Breast epithelium (tissue), 4 donors: ENCODE data around the gene FLCN. TPM values are rescaled to one million over a fixed set of nuclear protein-coding genes. Genes with fewer than 3 reads are reported as not detected.
"Not testable (repeated sequence)": the region's sequence is repeated elsewhere in the genome, so short reads cannot be mapped to it uniquely, and the experiment has no call there.

ENCODE experiments used
- DNase-seq, 2 donors: peaks; one replicate each; pipeline ENCODE4 v3.0.0-alpha.2; 2019; ENCODE audit warnings: low spot score in 2 of 2
- H3K27ac ChIP-seq, 2 donors: fragments of 200-600 bp; sonication (generic) in 1 of 2; one replicate each; pipeline ENCODE4 v1.5.1; 2016 to 2019; ENCODE audit warnings: mild to moderate bottlenecking in 1 of 2
- H3K27me3 ChIP-seq, 2 donors: fragments of 200-600 bp; sonication (generic) in 1 of 2; one replicate each; pipeline versions ENCODE4 v1.5.1 to v1.6.0; 2017 to 2019; ENCODE audit warnings: control low read depth in 1 of 2, mild to moderate bottlenecking in 1 of 2
- H3K36me3 ChIP-seq: fragments of 200-600 bp; one replicate; pipeline ENCODE4 v1.5.1; 2019
- H3K4me1 ChIP-seq, 2 donors: fragments of 200-600 bp; sonication (generic); one replicate each; pipeline ENCODE4 v1.5.1; 2016 to 2019; ENCODE audit warnings: control low read depth in 1 of 2
- H3K4me3 ChIP-seq, 3 donors: fragments of 200-600 bp; sonication (generic); 1 replicate in 2 of 3; 2 replicates in 1 of 3; pipeline ENCODE4 v1.5.1; 2016 to 2019; ENCODE audit warnings: mild to moderate bottlenecking in 3 of 3, moderate library complexity in 2 of 3
- H3K9me3 ChIP-seq, 2 donors: fragments of 200-600 bp; sonication (generic) in 1 of 2; one replicate each; pipeline ENCODE4 v1.5.1; 2016 to 2019; ENCODE audit warnings: control low read depth in 1 of 2
- POLR2A ChIP-seq: fragments of 450-650 bp; IDR thresholded peaks from one replicate; pipeline ENCODE4 v1.6.1; 2016; ENCODE audit warnings: antibody characterized with exemption, mild to moderate bottlenecking, moderate library complexity
- POLR2AphosphoS5 ChIP-seq, 3 donors: sonication (generic); formaldehyde crosslinking; IDR thresholded peaks; one replicate each; pipeline ENCODE4 v1.6.1; 2017; ENCODE audit warnings: antibody characterized with exemption in 3 of 3
- intact Hi-C: fragments of 100-400 bp; cut with DNase I; formaldehyde crosslinking; loops from one replicate; pipeline ENCODE4 v1.15.1; 2023; ENCODE audit warnings: low total_unique reads
- total RNA-seq, 3 donors: library from RNA; depleted of rRNA; stranded (reverse); fragments of >200 nt; gene quantifications; one replicate each; pipeline ENCODE4 v1.1.0, GENCODE V29; 2016
- TF ChIP-seq, protein P1 (sequence below), 3 donors: fragments of 450-650 bp; IDR thresholded peaks; one replicate each; pipeline ENCODE4 v1.5.1; 2016 to 2017; ENCODE audit warnings: antibody characterized with exemption in 3 of 3, mild to moderate bottlenecking in 3 of 3, moderate library complexity in 3 of 3

Gene FLCN
- total RNA-seq, 3 donors from 2014 or later, result 39.7 to 61.1 (median 57.0) TPM

DNA sequence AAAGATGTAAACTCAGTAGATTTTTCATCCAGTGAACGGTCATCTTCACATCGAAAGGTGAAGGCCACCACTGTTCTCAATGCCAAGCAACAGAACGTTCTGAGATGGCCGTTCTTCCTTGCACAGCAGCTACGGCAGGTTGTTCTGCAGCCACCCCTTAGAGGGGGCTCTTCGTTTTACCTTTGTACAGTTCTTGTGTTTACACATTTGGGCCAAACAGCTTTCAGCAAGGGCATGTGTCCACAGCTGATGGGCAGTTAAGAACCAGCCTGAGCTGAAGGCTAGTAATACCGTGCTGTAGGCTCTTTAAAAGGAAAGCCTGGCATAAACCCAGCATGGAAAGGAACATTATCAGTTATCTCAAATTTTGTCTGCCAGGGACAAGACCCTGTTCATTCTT lies 46.8 kb downstream of the FLCN start:
- no peaks in the 10 kb centered on the region for H3K36me3 ChIP-seq
- no peaks in the 10 kb centered on the region for H3K9me3 ChIP-seq
- no peak for TF ChIP-seq POLR2AphosphoS5 (IDR thresholded peaks at IDR 0.05)
- TF ChIP-seq, protein P1, sequence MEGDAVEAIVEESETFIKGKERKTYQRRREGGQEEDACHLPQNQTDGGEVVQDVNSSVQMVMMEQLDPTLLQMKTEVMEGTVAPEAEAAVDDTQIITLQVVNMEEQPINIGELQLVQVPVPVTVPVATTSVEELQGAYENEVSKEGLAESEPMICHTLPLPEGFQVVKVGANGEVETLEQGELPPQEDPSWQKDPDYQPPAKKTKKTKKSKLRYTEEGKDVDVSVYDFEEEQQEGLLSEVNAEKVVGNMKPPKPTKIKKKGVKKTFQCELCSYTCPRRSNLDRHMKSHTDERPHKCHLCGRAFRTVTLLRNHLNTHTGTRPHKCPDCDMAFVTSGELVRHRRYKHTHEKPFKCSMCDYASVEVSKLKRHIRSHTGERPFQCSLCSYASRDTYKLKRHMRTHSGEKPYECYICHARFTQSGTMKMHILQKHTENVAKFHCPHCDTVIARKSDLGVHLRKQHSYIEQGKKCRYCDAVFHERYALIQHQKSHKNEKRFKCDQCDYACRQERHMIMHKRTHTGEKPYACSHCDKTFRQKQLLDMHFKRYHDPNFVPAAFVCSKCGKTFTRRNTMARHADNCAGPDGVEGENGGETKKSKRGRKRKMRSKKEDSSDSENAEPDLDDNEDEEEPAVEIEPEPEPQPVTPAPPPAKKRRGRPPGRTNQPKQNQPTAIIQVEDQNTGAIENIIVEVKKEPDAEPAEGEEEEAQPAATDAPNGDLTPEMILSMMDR (IDR thresholded peaks at IDR 0.05), result no peak
- no peak for TF ChIP-seq POLR2A
- peaks cover 0 to 7% of the 10 kb centered on the region in 2 donors for H3K4me1 ChIP-seq
- no peak overlapping the region for H3K4me3 ChIP-seq
- intact Hi-C loops, result no loop called here
- H3K27ac ChIP-seq, result peak overlapping the region in 1 of 2 donors; percentile 3
- DNase-seq, result no peak
- H3K27me3 ChIP-seq, result no peaks in the 10 kb centered on the region

DNA sequence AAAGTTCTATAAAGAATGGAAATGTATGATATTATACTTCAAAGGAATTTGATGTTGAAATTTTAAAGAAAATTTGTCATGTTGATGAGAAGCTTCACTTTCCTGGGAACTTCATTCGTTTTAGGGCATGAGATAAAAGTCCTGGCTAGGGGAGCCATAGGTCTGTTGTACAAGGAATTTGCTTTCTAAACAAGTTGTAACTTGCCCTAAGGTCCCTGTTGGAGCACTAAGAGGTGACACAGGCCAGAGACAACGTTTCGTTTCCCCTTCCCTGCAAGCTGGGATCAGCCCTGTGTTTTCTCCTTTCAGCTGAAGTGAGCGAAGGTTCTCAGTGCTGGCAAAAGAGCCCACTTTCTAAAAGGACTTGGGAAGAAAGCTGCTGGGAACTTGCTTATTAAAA lies 47.4 kb downstream of the FLCN start:
- H3K27ac ChIP-seq, result no peak overlapping the region
- intact Hi-C loops, result no loop called here
- no peaks in the 10 kb centered on the region for H3K9me3 ChIP-seq
- no peaks in the 10 kb centered on the region for H3K27me3 ChIP-seq
- no peak overlapping the region for H3K4me3 ChIP-seq
- peaks cover 0 to 7% of the 10 kb centered on the region in 2 donors for H3K4me1 ChIP-seq
- H3K36me3 ChIP-seq, result no peaks in the 10 kb centered on the region
- TF ChIP-seq, protein P1 (IDR thresholded peaks at IDR 0.05), result no peak
- TF ChIP-seq POLR2A (no peak), POLR2AphosphoS5 (IDR thresholded peaks at IDR 0.05) (no peak)
- DNase-seq, result no peak

DNA sequence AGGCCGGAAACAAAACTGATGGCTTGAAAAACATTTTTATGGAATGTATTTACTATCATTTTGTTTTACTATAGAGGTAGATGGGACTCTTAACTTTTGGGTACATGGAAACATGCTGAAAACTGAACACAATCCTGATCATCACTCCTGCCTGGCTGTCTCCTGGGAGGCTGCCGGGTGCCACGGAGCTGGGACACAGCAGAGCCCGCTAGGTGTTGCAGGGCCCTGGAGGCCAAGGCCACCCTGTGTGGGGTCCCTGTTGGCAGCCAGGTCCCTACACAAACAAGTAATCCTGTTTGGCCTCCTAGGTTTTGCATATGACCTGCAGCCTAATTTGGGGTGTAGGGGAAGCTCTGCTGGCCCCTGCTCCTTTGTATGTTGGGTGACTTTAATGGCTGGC lies 48.4 kb downstream of the FLCN start:
- intact Hi-C loops, result no loop called here
- peaks cover 0 to 7% of the 10 kb centered on the region in 2 donors for H3K4me1 ChIP-seq

GRCh38 chr17:17186551-17187505 lies 50.1 kb downstream of the FLCN start:
- no peaks in the 10 kb centered on the region for H3K9me3 ChIP-seq
- no peaks in the 10 kb centered on the region for H3K36me3 ChIP-seq
- TF ChIP-seq POLR2AphosphoS5 (IDR thresholded peaks at IDR 0.05), result no peak
- TF ChIP-seq POLR2A, result no peak
- TF ChIP-seq, protein P1 (IDR thresholded peaks at IDR 0.05), result no peak
- H3K27ac ChIP-seq, result peak overlapping the region; percentile 53 to 64
- intact Hi-C loops, result no loop called here
- H3K27me3 ChIP-seq, result no peaks in the 10 kb centered on the region
- H3K4me1 ChIP-seq, result peaks cover 0 to 7% of the 10 kb centered on the region in 2 donors
- no peak overlapping the region for H3K4me3 ChIP-seq
- no peak for DNase-seq

More for the DNA sequence above, 48.4 kb downstream of the FLCN start:
- no peaks in the 10 kb centered on the region for H3K36me3 ChIP-seq
- H3K4me3 ChIP-seq, result no peak overlapping the region
- no peak overlapping the region for H3K27ac ChIP-seq
- no peak for DNase-seq
- H3K27me3 ChIP-seq, result no peaks in the 10 kb centered on the region
- H3K9me3 ChIP-seq, result no peaks in the 10 kb centered on the region
- TF ChIP-seq, protein P1 (IDR thresholded peaks at IDR 0.05), result no peak
- TF ChIP-seq POLR2A, result no peak
- no peak for TF ChIP-seq POLR2AphosphoS5 (IDR thresholded peaks at IDR 0.05)

- peak in 1 of 2 donors; percentile 42 for DNase-seq
- H3K27ac ChIP-seq, result peak overlapping the region; percentile 4 to 64
- H3K36me3 ChIP-seq, result no peaks in the 10 kb centered on the region
- intact Hi-C loops, result no loop called here
- peaks cover 0 to 7% of the 10 kb centered on the region in 2 donors for H3K4me1 ChIP-seq
- H3K9me3 ChIP-seq, result no peaks in the 10 kb centered on the region
- no peak overlapping the region for H3K4me3 ChIP-seq
- H3K27me3 ChIP-seq, result no peaks in the 10 kb centered on the region
- TF ChIP-seq, protein P1 (IDR thresholded peaks at IDR 0.05), result no peak
Observed at GRCh38 chr17:17186051-17186450, 50.9 kb downstream of the FLCN start.

DNA sequence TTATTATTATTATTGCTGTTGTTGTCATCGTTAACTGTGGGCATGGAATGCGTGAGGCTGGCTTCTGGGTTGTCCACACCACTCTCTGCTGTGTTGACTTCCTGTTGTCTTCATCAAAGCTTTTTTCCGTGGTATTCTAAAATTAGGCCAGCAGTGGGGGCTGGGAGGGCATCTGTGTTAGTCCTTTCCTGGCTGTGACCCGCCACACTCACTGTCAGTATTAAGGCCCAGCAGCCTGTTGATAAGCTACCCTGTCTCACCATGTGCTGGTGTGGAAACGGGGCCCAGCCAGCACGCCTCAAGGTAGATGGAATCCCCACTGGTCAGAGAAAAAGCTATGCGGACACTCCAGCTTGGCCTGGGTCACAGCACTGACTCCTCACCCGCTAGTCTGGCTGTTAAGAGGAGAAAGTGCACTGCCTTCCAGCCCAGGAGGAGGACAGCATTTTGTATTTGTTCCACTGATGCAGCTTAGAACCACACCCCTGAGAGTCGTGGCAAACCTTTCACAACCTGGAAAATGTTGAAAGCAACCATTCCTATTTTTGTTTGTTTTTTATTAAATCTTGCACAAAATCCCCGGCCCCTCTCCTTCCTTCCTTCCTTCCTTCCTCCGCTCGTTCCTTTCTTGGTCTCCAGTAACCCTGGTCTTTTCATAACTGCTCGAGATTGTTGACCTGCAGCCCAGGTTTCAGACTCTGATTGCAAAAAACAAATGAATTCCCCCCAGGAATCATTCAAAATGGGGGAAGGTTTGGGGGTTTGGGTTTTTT lies 51.8 kb downstream of the FLCN start:
- H3K4me1 ChIP-seq, H3K27ac ChIP-seq, H3K9me3 ChIP-seq, H3K36me3 ChIP-seq, H3K4me3 ChIP-seq, H3K27me3 ChIP-seq, DNase-seq, intact Hi-C loops: not testable (repeated sequence)
